Heart right ventricle (tissue), 16 donors: Measurements from ENCODE around the gene GATA6. TPM values are rescaled to one million over a fixed set of nuclear protein-coding genes. Genes with fewer than 3 reads are reported as not detected.
A peak's percentile ranks its signal among the peaks of the same experiment; 100 is the strongest.

Source experiments
- ATAC-seq, 8 donors: fragments of 200-7000 bp; cut with Tn5 transposase; one replicate each; pipeline ENCODE4 v1.9.1; 2020; ENCODE audit warnings: mild to moderate bottlenecking in 8 of 8, moderate library complexity in 8 of 8, moderate number of reproducible peaks in 1 of 8
- DNase-seq, 2 donors: peaks; one replicate each; pipeline ENCODE4 v3.0.0-alpha.2; 2020
- H3K27ac ChIP-seq, 10 donors: fragments of 200-600 bp; sonication (generic) in 2 of 10; one replicate each; pipeline versions ENCODE4 v1.5.0 to v1.8.0; 2020 to 2022; ENCODE audit warnings: mild to moderate bottlenecking in 3 of 10
- H3K27me3 ChIP-seq, 7 donors: fragments of 200-600 bp; one replicate each; pipeline ENCODE4 v1.8.0; 2021 to 2022; ENCODE audit warnings: mild to moderate bottlenecking in 2 of 7
- H3K36me3 ChIP-seq, 9 donors: fragments of 200-600 bp; sonication (generic) in 1 of 9; one replicate each; pipeline versions ENCODE4 v1.5.0 to v1.8.0; 2020 to 2022; ENCODE audit warnings: mild to moderate bottlenecking in 2 of 9
- H3K4me1 ChIP-seq, 9 donors: fragments of 200-600 bp; sonication (generic) in 1 of 9; one replicate each; pipeline versions ENCODE4 v1.5.0 to v1.8.0; 2020 to 2022; ENCODE audit warnings: mild to moderate bottlenecking in 4 of 9
- H3K4me3 ChIP-seq, 10 donors: fragments of 200-600 bp; sonication (generic) in 2 of 10; one replicate each; pipeline versions ENCODE4 v1.5.0 to v1.8.0; 2020 to 2022; ENCODE audit warnings: mild to moderate bottlenecking in 7 of 10, moderate library complexity in 2 of 10
- H3K9me3 ChIP-seq, 11 donors: fragments of 200-600 bp in 10 of 11; sonication (generic) in 2 of 11; one replicate each; pipeline versions ENCODE4 v1.5.0 to v1.8.0; 2013 to 2022; ENCODE audit warnings: mild to moderate bottlenecking in 2 of 11, control low read depth in 1 of 11, moderate library complexity in 1 of 11
- CTCF ChIP-seq, 9 donors: fragments of 200-600 bp; sonication (generic) in 2 of 9; IDR thresholded peaks; one replicate each; pipeline versions ENCODE4 v1.5.0 to v1.8.0; 2021 to 2022; ENCODE audit warnings: antibody characterized with exemption in 9 of 9, mild to moderate bottlenecking in 5 of 9, moderate library complexity in 1 of 9
- WGBS, 2 donors: extraction: QIAGEN DNeasy Blood & Tissue Kit; methylation state at CpG; one replicate each; pipeline ENCODE4 v1.1.7; 2013; ENCODE audit warnings: inconsistent platforms in 1 of 2; 5-methylcytosine and 5-hydroxymethylcytosine counted together
- intact Hi-C, 10 donors: fragments of 100-400 bp; cut with DNase I; formaldehyde crosslinking; loops; one replicate each; pipeline versions ENCODE4 v1.11.1 to v1.14.2; 2022
- polyA plus RNA-seq, 2 donors: library from polyadenylated mRNA; stranded (reverse); fragments of 200-250 nt; gene quantifications; one replicate each; pipeline ENCODE4 v1.2.3, GENCODE V29; 2013
- total RNA-seq, 10 donors: library from RNA; stranded (reverse); fragmentation: NEBNext Ultra II Directional in 3 of 10; extraction: Animal tissue kit (Norgen Biotek cat#: 25700) in 3 of 10; gene quantifications; one replicate each; pipeline versions ENCODE4 v1.2.1 to v1.2.4, GENCODE V29; 2021 to 2023
- donor health status: Arrhythmogenic right ventricular cardiomyopathy.
- donor health status: ischemic (EF 13 %, LVEDD 7.1; RV severe dilation, severe dysfunction).
- donor health status: healthy with polysubstance abuse.
- donor health status: DM: no; HTN: yes; CAD: no.
- donor health status: DM: no; HTN: no; CAD: no.
- donor health status: ischemic (EF 25% LVEDD 6.9; RV normal size, moderate dysfunction).
- donor health status: ischemic (EF 25% LVEDD 5.7; RV mildly dilated, moderate dysfunction).
- donor health status: healthy.
- donor health status: DM: yes; HTN: yes; CAD: no.
- donor health status: Ischemic cardiomyopathy.
- donor health status: ischemic (EF 35%, LVEDD 5.7; RV mildly dilated, moderate dysfunction).
- donor health status: nonischemic (EF 11% LVEDD 7.7; RV severe dilation, severe dysfunction).
- donor health status: DM: yes; HTN: yes; CAD: no.
- donor health status: PGD.
- donor health status: ischemic (EF 29% LVEDD 5.4; RV normal size, mild dysfunction).
- donor health status: nonischemic (EF 23%, LVEDD 6.1; RV moderate dilation, normal function).

Gene GATA6
- total and polyA plus RNA-seq, 12 donors = 36.7 to 99.5 (median 69.0) TPM

GRCh38 chr18:22223965-22224322, 54.6 kb downstream of the GATA6 start:
- DNase-seq (no peak), ATAC-seq (peak in 3 of 8 donors; percentile 21 to 28 (median 23))
- Histone ChIP-seq H3K9me3 (no peaks in the 10 kb centered on the region), H3K36me3 (no peaks in the 10 kb centered on the region), H3K4me1 (peaks cover 0 to 12% (median 7%) of the 10 kb centered on the region in 9 donors), H3K4me3 (no peak overlapping the region), H3K27me3 (no peaks in the 10 kb centered on the region), H3K27ac (no peak overlapping the region)
- intact Hi-C loops = loop anchor here in 1 of 10 donors (10.0 kb wide), 1 partner anchor 229 kb away; no protein-coding TSS in a partner anchor
- WGBS, 2 donors = 92 to 93% methylated on average over 1 of the region's 1 CpG
- no peak for TF ChIP-seq CTCF (IDR thresholded peaks at IDR 0.05)

GRCh38 chr18:22224339-22224738, 55.0 kb downstream of the GATA6 start:
- WGBS, 2 donors = 87 to 88% methylated on average over 1 of the region's 1 CpG
- intact Hi-C loops = loop anchor here in 1 of 10 donors (10.0 kb wide), 1 partner anchor 230 kb away; no protein-coding TSS in a partner anchor

GRCh38 chr18:22226801-22227200, 57.4 kb downstream of the GATA6 start:
- 80 to 89% methylated on average over 4 of the region's 4 CpGs for WGBS, 2 donors
- no peak for ATAC-seq
- no peak overlapping the region for H3K27ac ChIP-seq
- no peak for DNase-seq
- H3K4me1 ChIP-seq = peaks cover 0 to 12% (median 7%) of the 10 kb centered on the region in 9 donors
- no peaks in the 10 kb centered on the region for H3K9me3 ChIP-seq
- TF ChIP-seq CTCF (IDR thresholded peaks at IDR 0.05) = no peak
- H3K27me3 ChIP-seq = no peaks in the 10 kb centered on the region
- intact Hi-C loops = loop anchor here in 1 of 10 donors (10.0 kb wide), 1 partner anchor 232 kb away; no protein-coding TSS in a partner anchor
- no peak overlapping the region for H3K4me3 ChIP-seq
- H3K36me3 ChIP-seq = no peaks in the 10 kb centered on the region

More at GRCh38 chr18:22224339-22224738, 55.0 kb downstream of the GATA6 start:
- H3K36me3 ChIP-seq = no peaks in the 10 kb centered on the region
- no peak overlapping the region for H3K27ac ChIP-seq
- H3K4me3 ChIP-seq = no peak overlapping the region
- ATAC-seq = peak in 2 of 8 donors; percentile 20 to 43
- DNase-seq = no peak
- no peaks in the 10 kb centered on the region for H3K27me3 ChIP-seq
- no peaks in the 10 kb centered on the region for H3K9me3 ChIP-seq
- TF ChIP-seq CTCF (IDR thresholded peaks at IDR 0.05) = no peak
- H3K4me1 ChIP-seq = peaks cover 0 to 12% (median 7%) of the 10 kb centered on the region in 9 donors

GRCh38 chr18:22228976-22229375, 59.6 kb downstream of the GATA6 start:
- Histone ChIP-seq H3K4me1 (peaks cover 0 to 4% (median 0%) of the 10 kb centered on the region in 9 donors), H3K9me3 (no peaks in the 10 kb centered on the region), H3K27me3 (no peaks in the 10 kb centered on the region), H3K36me3 (no peaks in the 10 kb centered on the region), H3K27ac (no peak overlapping the region), H3K4me3 (no peak overlapping the region)
- DNase-seq = no peak
- WGBS, 2 donors = 87 to 88% methylated on average over 2 of the region's 2 CpGs
- no peak for TF ChIP-seq CTCF (IDR thresholded peaks at IDR 0.05)
- no peak for ATAC-seq
- intact Hi-C loops = loop anchor here in 1 of 10 donors (10.0 kb wide), 1 partner anchor 234 kb away; no protein-coding TSS in a partner anchor
